Umbilical cord (tissue), 2 donors: Measurements from ENCODE around the gene SNTG2. TPM values are rescaled to one million over a fixed set of nuclear protein-coding genes. Genes with fewer than 3 reads are reported as not detected.

Source experiments
- DNase-seq: peaks from one replicate; pipeline ENCODE4 v3.0.0-alpha.2; 2015; ENCODE audit warnings: low spot score
- total RNA-seq: library from RNA; depleted of rRNA; stranded (reverse); fragments of >200 nt; gene quantifications from one replicate; pipeline ENCODE4 v1.2.3, GENCODE V29; 2014; ENCODE audit warnings: low replicate concordance; ENCODE audit not compliant: insufficient read depth

SNTG2 gene
- total RNA-seq, 1 donor from 2014 or later, result not detected

DNA sequence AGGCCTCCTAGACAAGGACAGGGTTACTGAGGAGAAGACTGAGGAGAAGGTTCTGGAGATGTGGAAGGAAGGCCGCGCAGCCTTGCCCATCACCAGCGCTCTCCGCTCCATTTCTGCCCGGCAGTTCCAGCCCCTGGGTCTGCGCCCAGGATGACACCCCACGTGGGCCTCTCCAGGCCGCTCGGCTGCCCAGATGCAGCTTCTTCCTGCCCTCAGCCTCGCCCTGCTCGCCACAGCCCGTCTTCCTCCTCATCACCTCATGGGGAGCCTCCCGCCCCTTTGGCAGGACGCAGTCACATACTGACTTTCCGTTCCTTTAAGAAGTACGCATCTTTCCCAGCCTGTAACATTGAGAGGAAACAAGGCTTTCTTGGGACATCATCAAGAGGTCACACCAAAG is 37.1 kb downstream of the SNTG2 start:
- no peak for DNase-seq

DNA sequence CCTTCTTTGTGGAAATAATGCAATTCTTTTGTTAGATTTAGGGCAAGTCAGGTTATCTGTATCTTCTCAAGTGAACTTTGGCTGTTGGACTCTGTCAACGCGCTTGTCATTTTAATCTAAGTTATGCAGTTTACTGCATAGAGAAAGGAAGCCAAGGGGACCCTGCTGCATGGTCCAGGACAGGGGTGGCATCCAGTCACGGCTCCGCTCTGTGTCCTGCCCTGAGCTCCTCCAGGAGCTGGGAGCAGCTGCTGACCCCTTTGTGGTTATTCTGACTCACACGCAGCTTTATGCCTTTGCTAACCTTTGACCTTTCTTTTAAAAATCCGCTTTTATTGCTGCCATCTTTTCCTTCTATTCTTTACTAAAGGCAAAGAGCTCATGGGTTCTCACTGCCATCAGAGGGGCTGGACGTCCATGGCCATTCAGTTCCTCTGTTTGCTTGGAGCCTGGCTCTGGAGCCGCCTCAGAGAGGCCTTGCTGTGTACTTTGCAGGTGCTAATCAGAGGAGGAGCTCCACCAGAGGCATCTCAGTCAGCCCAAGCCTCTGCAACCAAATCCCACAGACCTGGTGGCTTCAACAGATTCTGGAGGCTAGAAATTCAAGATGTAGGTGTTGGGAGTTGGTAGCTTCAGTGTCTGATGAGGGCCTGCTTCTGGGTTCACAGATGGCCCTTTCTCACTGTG is 39.3 kb downstream of the SNTG2 start:
- no peak for DNase-seq

DNA sequence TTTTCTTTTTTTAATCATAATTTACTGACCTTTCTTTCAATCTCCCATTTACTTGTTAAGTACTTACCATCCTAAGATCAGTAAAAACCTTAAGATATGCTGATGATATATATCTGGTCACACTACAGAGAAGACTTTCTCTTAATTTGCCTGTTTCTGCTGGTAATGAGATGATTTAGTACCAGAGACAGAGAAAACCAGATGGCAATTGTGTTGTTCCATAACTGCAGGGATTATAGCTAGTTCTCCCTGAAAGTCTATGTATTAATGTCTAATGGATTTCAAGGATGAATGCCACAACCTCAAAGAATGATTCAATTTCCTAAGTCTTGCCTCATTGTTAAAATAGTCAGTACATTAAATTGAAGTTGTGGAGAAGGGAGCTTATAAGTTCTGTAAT is 40.3 kb downstream of the SNTG2 start:
- no peak for DNase-seq

DNA sequence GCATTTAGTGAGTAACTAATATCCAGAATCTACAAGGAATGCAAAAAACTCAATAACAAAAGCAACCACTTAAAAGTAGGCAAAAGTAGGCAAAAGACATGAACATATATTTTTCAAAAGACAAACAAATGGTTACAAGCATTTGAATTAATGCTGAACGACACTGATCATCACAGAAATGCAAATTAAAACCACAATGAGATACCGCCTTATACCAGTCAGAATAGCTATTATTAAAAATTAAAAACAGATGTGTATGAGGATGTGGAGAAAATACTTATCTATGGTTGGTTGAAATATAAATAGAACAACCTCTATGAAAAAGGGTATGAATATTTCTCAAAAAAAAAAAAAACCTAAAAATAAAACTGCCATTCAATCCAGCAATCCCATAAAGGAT is 51.7 kb downstream of the SNTG2 start:
- DNase-seq, result no peak

DNA sequence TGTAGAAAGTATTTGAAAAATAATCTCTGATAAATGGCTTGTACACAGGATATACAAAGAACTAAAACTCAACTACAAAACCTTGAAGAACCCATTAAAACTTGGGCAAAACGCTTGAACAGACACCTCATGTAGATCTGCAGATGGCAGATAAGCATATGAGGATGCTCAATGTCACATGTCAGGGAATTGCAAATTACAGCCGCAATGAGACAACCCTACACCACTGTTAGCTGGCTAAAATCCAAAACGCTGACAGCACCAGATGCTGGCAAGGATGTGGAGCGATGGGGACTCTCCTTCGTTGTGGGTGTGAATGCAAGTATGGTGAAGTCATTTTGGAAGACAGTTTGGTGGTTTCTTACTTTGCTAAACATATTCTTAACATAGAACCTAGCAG is 53.7 kb downstream of the SNTG2 start:
- DNase-seq, result no peak

DNA sequence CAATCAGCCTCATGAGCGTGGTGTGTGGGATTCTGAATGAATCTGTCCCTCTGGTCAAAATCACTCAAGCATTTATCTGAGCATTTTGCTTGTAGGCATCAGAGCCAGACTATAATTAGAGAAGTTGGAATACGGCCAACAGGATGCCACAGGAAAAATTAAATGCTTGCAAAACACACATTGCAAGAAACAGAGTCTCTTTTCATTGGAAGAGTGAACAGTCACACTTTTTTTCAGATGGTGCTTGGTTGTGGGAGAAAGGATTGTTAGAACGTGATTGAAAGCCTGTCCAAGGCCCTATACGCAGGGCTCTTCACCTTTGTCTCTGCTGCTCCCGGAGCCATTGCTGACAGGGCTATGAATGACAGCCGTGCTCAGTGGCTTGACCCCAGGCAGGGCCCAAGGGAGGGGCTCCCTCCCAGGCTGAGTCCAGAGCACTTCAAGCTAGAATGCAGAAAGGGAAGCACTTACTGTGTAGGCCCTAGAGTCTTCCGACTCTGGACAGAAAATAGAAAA is 59.8 kb downstream of the SNTG2 start:
- peak; percentile 40 for DNase-seq

DNA sequence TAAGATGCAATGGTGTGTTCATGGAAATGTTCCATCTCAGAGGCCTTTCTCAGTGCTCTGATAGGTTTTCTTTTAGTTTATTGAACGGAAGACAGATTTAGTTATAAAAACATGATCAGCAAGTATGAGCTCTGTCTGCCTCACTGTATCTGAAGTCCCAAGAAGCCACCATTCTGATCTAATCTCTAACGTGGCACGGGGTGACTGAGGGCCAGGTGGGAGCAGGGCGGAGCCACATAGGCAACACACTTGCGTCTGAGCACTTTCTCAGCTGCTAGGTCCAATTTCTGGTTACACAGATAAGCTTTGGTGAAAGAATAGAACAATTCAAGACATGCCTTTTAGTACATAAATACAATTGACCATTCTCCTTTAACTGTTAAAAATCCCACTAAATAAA is 60.4 kb downstream of the SNTG2 start:
- DNase-seq, result no peak

DNA sequence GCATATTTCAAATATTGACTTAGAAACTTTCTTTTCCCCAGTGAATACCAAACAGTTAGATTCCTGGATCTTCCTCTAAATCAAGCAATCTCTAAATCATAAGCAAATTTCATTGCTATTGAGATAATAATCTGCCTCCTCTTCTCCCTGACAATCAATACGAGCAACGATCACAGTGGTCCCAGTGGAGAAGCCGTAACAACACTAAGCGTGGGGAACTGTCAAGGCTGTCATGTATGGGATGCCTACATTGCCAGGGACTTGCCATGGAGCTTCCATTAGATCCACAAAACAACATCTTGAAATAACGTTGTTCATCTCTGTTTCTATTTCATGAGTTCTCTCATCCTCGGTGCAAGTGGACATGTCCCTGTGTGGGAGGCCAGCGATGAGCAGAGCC is 61.3 kb downstream of the SNTG2 start:
- DNase-seq, result no peak

DNA sequence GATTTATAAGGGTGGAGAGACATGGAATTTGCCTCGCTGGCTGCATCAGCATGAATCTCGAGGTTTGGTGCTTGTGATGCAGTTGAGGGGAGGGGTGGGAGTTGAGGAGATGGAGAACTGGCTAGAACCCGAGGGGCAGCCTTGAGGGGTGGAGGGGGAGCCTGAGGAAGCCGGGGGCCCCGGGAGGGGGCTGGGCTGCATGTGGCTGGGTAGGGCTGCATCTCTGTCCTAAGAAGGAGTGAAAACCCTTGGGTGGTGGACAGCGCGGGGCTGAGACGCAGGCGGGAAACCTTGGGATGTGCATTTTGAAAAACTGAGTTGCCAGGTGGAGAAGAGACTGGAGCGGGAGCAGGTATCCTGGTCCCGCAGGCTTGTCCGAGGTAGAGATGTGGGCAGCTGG is 64.2 kb downstream of the SNTG2 start:
- no peak for DNase-seq

DNA sequence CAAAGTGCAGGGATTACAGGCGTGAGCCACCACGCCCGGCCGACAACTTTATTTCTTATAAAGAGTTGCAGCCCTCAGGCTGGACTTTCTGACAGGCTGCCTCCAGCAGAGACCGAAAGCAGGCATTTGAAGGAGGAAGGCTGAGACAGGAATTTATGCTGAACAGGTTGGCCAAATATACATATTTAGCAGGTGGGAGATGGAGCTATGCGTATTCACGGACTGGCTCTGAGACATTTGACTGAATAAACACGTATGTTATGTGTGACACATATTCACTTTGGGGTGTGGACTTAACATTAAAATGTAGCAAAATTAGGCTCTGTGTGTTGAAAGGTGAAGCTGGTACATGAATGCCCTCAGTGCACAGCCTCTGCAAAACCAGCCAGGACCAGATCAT is 65.9 kb downstream of the SNTG2 start:
- DNase-seq, result no peak

DNA sequence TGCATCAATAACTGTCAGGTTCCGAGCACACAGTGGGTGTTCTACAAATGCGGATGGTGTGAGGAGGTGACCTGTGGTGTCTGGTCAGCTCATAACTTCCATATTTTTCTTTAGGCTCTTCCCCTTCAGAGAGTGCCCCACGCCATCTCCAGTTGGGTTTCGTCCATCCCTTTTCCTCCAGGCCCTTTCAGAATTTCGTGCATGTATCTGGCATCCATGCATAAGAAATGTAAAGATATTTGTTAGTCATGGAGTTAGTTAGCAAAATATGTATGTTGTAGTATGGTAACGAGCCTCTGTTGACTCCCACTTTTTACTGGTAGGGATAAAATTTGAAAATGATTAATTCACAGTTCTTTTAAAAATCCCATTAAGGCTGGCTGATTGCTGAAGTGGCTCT is 67.2 kb downstream of the SNTG2 start:
- no peak for DNase-seq

DNA sequence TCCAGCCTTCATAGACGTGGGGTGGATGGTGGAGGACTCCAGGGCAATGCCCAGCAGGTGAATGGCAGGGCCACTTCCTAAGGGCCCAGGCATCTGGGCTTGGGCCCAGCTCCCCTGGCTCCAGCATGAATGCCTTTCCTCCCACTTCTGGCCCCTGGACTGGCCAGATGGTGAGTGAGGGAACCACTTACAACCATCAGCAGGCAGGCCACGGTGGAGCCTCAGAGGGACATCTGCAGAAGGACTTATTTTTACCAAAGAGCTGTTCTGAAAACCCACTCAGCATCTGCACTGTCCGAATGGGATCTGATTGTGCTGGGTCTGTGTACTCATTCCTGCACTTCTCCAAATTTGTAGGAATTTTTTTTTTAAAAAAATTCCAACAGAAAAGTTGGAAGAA is 69.6 kb downstream of the SNTG2 start:
- no peak for DNase-seq

DNA sequence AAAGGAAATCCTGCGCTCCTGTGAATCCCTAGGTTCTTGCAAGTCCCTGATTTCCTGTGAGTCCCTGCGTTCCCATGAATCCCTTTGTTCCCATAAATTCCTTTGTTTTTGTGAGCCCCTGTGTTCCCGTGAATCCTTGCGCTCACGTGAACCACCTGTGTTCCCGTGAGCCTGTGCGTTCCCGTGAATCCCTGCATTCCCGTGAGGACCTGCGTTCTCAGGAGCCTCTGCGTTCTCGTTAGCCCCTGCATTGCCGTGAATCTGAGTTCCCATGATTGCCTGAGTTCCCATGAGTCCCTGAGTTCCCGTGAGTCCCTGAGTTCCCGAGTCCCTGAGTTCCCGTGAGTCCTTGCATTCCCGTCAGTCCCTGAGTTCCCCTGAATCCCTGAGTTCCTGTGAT is 71.5 kb downstream of the SNTG2 start:
- no peak for DNase-seq

DNA sequence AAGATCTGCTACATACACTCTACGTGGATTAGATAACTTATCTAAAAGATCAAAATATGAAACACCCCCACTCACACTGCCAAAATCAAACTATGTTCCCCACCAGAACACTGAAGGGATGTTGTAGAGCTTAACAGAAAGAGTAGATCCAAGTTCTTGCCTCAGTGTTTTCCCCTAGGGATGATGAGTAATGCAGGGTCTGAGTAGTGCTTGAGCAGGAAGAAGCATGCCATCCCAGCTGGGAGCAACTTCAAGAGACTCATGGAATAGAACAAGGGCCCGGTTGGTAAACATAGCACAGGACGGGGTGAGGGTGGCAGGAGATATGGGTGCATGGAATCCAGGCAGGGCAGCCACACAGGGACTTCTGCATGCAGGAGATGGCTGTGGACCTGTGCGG is 74.3 kb downstream of the SNTG2 start:
- no peak for DNase-seq

DNA sequence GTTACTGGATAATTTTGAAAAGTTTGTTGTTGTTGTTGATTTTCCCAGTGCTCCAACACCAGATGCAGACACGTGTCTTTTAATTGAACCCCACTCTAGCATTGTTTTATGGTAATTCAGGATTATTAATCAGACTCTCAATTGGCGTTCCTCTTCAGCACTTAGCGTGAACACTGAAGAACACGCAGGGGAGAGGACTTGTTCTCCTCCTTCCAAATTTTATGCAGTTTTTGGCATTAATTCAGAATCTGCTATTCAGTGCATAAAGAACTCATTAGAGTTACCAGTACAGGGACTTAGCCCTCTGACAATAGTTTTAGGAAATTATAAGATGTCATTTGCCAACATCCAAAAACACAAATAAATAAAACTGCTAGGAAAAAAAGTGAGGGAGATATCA is 75.5 kb downstream of the SNTG2 start:
- DNase-seq, result no peak

DNA sequence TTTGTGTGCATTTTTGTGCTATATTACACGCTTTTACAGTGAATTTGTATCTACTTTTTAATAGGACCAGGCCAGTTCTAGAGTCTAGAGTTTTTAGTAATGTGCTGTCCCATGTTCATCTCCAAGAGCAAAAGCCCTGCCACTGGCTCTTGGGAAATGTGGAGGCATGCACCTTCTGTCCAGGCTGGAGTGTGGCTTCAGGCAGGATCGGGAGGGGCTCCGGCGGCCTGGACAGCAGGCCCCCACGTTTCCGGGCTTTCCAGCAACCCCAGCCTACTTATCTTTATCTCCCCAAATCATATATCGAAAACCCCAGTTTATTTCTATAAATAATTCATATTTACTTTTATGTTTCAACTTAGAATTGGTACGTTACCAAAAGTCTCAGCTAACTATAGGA is 78.2 kb downstream of the SNTG2 start:
- DNase-seq, result no peak

DNA sequence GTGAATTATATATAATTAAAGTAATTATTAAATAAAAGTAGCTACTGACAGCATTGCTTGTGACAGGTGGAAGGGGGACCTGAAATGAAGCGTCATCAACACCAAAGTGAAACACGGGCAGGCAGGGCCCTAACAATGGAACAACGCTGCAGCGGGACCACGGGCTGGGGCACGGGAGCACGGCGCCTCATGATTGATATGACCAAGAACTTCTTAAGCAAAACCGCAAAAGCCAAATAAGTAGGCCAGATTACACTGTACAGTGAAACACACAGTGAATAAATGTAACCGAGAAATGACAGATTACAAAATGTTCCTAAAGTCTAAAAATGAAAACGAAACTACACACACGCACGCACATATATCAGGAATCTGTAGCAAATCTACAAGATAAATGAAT is 81.4 kb downstream of the SNTG2 start:
- DNase-seq, result no peak

DNA sequence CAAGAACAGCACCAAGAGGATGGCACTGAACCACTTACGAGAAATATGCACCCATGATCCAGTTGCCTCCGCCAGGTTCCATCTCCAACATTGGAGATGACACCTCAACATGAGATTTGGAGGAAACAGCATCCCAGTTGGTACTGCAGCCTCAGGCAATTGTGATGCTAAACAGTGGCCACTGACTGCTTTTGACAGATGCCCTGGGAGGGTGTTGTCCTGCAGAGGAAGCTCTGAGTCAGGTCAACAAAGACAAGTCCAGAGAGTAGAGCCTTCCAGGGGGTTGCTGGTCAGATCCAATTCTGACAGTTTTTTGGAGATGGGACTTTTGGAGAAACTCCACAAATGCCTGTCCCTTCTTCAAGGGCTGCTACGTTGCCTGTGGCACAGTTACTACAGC is 82.4 kb downstream of the SNTG2 start:
- no peak for DNase-seq

DNA sequence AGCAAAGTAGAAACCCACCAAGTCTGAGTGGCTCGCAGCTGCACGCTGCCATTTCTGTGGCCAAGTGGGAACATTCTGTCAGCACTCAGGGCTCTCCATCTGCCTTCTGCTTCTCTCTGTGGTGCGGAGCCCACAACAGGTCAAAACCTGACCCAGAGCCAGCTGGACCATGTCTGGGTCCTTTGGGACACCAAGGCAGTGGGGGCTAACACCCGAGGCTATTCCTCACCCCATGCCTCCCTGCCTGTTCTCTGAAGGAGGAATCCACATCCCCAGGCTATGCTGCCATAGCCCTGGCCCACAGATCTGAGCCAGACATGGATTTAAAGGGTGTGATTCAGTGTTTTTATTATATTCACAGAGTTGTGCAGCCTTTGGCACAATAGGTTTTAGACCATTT is 86.4 kb downstream of the SNTG2 start:
- DNase-seq, result no peak

DNA sequence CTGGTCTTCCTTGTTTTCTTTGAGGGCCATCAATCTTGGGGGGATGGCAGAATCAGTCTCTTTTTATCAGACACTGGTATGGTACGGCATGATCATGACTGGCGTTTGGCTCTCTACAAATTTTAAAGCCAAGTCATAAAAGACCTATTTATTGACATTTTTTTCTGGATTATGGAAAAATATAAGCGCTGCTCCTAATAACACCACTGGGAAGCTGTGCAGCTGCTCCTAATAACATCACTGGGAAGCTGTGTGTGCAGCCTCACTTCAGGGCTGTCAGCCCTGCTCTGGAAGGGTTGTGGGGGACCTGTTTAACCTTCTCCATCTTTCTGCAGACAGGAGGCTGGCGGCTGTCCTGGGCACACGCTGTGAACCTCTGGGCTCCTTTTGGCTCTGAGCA is 88.9 kb downstream of the SNTG2 start:
- DNase-seq, result no peak

DNA sequence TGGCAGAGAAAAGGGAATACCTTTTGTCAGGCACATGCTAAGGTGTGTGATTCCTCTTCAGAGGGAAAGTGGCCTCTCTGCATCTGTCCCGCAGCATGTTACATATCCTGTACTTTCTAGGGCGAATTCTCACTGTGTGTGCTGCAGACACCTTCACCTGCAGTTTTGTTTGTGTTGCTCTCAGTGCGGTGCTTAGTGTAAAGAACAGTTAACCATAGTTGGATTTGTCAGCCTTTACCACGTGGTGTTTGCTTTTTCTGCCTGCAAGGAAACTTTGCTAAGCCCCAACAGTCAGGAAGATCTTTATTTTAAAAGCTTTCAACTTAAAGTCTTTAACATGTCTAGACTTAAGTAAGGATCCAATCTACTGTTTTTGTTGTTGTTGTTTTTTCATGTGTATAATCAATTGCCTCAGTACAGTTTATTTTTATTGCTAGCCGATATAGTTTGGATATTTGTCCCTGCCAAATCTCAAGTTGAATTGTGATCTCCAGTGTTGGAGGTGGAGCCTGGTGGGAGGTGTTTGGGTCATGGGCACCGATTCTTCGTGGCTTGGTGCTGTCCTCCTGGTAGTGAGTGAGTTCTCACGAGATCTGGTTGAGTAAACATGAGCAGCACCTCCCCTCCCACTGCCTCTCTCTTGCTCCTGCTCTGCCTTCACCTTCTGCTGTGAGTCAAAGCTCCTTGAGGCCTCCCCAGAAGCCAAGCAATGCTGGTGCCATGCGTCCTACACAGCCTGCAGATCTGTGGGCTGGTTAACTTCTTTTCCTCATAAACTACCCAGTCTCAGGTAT is 90.6 kb downstream of the SNTG2 start:
- no peak for DNase-seq

DNA sequence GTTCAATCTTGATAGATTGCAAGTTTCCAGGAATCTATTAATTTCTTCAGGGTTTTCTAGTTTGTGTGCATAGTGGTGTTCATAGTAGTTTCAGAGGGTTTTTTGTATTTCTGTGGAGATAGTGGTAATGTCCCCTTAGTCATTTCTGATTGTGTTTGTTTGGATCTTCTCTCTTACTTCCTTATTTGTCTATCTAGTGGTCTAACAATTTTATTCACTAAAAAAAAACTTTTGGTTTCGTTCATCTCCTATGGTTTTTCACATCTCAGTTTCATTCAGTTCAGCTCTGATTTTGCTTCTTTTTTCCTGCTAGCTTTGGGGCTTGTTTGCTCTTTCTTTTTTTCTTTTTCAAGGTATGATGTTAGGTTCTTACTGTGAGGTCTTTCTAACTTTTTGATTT is 94.5 kb downstream of the SNTG2 start:
- no peak for DNase-seq

DNA sequence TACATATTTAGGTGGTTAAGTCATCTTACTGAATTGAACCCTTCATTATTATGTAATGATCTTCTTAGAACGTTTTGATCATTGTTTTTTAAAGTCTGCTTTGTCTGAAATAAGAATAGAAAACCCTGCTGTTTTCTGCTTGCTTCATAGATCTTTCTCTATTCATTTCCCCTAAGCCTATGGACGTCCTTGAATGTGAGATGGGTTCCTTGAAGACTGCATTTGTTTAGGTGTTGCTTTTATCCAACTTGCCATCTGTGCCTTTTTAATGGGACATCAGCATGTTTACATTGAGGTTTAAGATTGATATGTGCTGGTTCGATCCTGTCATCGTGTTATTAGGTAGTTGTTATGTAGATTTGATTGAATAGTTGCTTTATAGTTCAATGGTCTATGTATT is 95.4 kb downstream of the SNTG2 start:
- no peak for DNase-seq
